ENCODE measurements around the gene PIGN. TPM values are rescaled to one million over a fixed set of nuclear protein-coding genes. Genes with fewer than 3 reads are reported as not detected.

PIGN gene
- total RNA-seq, 2 experiments from 2014 or later = 24.9 to 28.1 TPM

GRCh38 chr18:62028715-62029114, 158.1 kb downstream of the PIGN start:
- H3K4me3 Mint-ChIP-seq = no peak overlapping the region
- peaks cover 4% of the 10 kb centered on the region for H3K27me3 Mint-ChIP-seq
- intact Hi-C loops (cut with micrococcal nuclease) = no loop called here
- CTCF ChIA-PET = no interaction called here
- H3K36me3 Mint-ChIP-seq (ENCODE audit: low read depth) = no peaks in the 10 kb centered on the region
- POLR2A ChIA-PET = no interaction called here
- no peaks in the 10 kb centered on the region for H3K9me3 Mint-ChIP-seq
- TF ChIP-seq, protein P1, sequence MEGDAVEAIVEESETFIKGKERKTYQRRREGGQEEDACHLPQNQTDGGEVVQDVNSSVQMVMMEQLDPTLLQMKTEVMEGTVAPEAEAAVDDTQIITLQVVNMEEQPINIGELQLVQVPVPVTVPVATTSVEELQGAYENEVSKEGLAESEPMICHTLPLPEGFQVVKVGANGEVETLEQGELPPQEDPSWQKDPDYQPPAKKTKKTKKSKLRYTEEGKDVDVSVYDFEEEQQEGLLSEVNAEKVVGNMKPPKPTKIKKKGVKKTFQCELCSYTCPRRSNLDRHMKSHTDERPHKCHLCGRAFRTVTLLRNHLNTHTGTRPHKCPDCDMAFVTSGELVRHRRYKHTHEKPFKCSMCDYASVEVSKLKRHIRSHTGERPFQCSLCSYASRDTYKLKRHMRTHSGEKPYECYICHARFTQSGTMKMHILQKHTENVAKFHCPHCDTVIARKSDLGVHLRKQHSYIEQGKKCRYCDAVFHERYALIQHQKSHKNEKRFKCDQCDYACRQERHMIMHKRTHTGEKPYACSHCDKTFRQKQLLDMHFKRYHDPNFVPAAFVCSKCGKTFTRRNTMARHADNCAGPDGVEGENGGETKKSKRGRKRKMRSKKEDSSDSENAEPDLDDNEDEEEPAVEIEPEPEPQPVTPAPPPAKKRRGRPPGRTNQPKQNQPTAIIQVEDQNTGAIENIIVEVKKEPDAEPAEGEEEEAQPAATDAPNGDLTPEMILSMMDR (IDR thresholded peaks at IDR 0.05) = no peak
- DNase-seq (no peak), ATAC-seq (no peak)
- no peak overlapping the region for H3K27ac Mint-ChIP-seq
- peaks cover 7% of the 10 kb centered on the region for H3K4me1 Mint-ChIP-seq (ENCODE audit: low read depth)

DNA sequence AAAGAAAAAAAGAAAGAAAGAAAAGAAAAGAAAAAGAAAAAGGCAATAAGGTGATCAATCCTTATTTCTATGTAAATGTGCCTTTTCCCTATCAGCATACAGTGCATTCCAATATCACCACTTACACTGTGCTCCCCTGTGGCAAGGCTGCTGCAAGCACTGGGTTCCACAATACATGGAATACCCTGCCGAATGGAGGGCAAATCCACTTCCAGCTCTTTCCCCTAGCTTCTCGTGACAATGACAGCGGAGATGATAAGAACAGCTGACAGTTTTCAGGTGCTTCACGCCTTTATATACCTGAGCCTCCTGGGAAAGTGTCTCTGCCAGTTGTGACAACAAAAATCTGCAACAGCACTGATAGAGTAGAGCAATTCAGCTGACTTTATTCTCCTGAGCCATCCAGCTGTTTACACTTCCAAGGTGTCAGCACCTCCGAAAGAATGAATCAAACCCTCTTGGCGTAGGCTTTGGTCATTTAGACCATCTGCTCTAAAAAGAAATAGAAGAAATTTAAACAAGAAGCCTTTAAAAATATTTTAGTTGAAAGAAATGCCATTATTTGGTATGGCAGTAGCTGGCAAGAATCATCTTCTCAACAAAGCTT, 158.8 kb downstream of the PIGN start:
- TF ChIP-seq, protein P1 (IDR thresholded peaks at IDR 0.05) = no peak
- Mint-ChIP-seq H3K27ac (no peak overlapping the region), H3K4me3 (no peak overlapping the region)

DNA sequence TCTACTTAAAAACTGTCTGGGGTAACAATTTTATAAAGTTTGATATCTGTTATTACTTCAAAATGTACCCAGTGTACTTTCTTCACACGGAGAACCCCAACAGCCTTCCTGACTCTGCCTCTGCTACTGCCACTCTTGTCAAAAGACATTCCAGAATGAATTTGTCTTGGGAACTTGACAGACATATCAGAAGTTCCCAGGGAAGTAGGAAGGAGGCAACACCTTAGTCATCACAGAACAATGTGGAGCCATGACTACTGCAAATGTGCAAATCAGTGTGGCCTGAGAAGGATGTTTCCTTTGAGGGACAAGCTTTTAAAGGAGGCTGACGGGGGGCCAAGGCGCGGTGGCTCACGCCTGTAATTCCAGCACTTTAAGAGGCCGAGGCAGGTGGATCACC, 160.3 kb downstream of the PIGN start:
- ATAC-seq (no peak), DNase-seq (no peak)
- Mint-ChIP-seq H3K36me3 (ENCODE audit: low read depth) (no peaks in the 10 kb centered on the region), H3K9me3 (no peaks in the 10 kb centered on the region), H3K4me3 (no peak overlapping the region), H3K4me1 (ENCODE audit: low read depth) (no peaks in the 10 kb centered on the region), H3K27ac (no peak overlapping the region), H3K27me3 (peaks cover 4% of the 10 kb centered on the region)
- POLR2A ChIA-PET = no interaction called here
- TF ChIP-seq, protein P1 (IDR thresholded peaks at IDR 0.05) = no peak
- intact Hi-C loops (cut with micrococcal nuclease) = no loop called here
- CTCF ChIA-PET = no interaction called here

More for the DNA sequence above, 158.8 kb downstream of the PIGN start:
- intact Hi-C loops (cut with micrococcal nuclease) = no loop called here
- H3K9me3 Mint-ChIP-seq = no peaks in the 10 kb centered on the region
- H3K27me3 Mint-ChIP-seq = peaks cover 4% of the 10 kb centered on the region
- ChIA-PET CTCF (no interaction called here), POLR2A (no interaction called here)
- ATAC-seq (no peak), DNase-seq (no peak)
- no peaks in the 10 kb centered on the region for H3K36me3 Mint-ChIP-seq (ENCODE audit: low read depth)
- no peaks in the 10 kb centered on the region for H3K4me1 Mint-ChIP-seq (ENCODE audit: low read depth)

DNA sequence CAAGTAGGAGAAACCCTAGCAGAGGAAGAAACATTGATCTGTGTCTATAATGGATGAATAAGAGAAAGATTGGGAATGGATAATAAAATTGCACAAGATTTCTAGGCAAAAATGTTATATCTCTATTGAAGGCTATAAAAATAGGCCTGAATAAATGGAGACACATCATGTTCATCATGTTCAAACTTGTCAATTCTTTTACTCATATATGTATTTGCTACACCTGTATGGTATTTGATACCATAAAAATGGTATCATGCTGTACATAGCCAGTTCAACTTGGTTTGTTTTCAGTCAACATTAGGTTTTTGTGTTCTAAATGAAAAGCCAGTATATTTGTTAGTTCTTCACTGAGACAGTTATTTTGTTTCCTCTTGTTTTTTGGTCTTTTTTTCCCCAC, 161.9 kb downstream of the PIGN start:
- no peaks in the 10 kb centered on the region for H3K4me1 Mint-ChIP-seq (ENCODE audit: low read depth)
- ChIA-PET CTCF (no interaction called here), POLR2A (no interaction called here)

GRCh38 chr18:62023536-62023935, 163.3 kb downstream of the PIGN start:
- intact Hi-C loops (cut with micrococcal nuclease) = no loop called here
- Mint-ChIP-seq H3K27ac (no peak overlapping the region), H3K9me3 (no peaks in the 10 kb centered on the region), H3K4me1 (ENCODE audit: low read depth) (no peaks in the 10 kb centered on the region), H3K4me3 (no peak overlapping the region), H3K36me3 (ENCODE audit: low read depth) (no peaks in the 10 kb centered on the region), H3K27me3 (peaks cover 4% of the 10 kb centered on the region)
- ATAC-seq (no peak), DNase-seq (no peak)
- ChIA-PET POLR2A (no interaction called here), CTCF (no interaction called here)
- TF ChIP-seq, protein P1 (IDR thresholded peaks at IDR 0.05) = no peak

More for the DNA sequence above, 161.9 kb downstream of the PIGN start:
- DNase-seq = no peak
- TF ChIP-seq, protein P1 (IDR thresholded peaks at IDR 0.05) = no peak
- ATAC-seq = no peak
- intact Hi-C loops (cut with micrococcal nuclease) = no loop called here
- no peak overlapping the region for H3K4me3 Mint-ChIP-seq
- H3K36me3 Mint-ChIP-seq (ENCODE audit: low read depth) = no peaks in the 10 kb centered on the region
- no peak overlapping the region for H3K27ac Mint-ChIP-seq
- H3K9me3 Mint-ChIP-seq = no peaks in the 10 kb centered on the region
- peaks cover 4% of the 10 kb centered on the region for H3K27me3 Mint-ChIP-seq

All from activated CD8-positive, alpha-beta T cell treated with anti-CD3 and anti-CD28 coated beads for 36 hours (primary cell).